NCI-H748 treated with DMSO at 0.1 percent for 48 hours (cell line): ENCODE data around the gene TECTA.

Experiments
- DNase-seq: peaks from one replicate; lab custom pipeline; 2025; lab: John Stamatoyannopoulos, UW

The TECTA gene

DNA sequence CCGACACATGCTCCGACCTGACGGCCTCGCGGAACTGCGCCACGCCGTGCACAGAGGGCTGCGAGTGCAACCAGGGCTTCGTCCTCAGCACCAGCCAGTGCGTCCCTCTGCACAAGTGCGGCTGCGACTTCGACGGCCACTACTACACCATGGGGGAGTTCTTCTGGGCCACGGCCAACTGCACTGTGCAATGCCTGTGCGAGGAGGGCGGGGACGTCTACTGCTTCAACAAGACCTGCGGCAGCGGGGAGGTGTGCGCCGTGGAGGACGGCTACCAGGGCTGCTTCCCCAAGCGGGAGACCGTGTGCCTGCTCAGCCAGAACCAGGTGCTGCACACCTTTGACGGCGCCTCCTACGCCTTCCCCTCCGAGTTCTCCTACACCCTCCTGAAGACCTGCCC lies 26.8 kb downstream of the TECTA start:
- DNase-seq: no peak

DNA sequence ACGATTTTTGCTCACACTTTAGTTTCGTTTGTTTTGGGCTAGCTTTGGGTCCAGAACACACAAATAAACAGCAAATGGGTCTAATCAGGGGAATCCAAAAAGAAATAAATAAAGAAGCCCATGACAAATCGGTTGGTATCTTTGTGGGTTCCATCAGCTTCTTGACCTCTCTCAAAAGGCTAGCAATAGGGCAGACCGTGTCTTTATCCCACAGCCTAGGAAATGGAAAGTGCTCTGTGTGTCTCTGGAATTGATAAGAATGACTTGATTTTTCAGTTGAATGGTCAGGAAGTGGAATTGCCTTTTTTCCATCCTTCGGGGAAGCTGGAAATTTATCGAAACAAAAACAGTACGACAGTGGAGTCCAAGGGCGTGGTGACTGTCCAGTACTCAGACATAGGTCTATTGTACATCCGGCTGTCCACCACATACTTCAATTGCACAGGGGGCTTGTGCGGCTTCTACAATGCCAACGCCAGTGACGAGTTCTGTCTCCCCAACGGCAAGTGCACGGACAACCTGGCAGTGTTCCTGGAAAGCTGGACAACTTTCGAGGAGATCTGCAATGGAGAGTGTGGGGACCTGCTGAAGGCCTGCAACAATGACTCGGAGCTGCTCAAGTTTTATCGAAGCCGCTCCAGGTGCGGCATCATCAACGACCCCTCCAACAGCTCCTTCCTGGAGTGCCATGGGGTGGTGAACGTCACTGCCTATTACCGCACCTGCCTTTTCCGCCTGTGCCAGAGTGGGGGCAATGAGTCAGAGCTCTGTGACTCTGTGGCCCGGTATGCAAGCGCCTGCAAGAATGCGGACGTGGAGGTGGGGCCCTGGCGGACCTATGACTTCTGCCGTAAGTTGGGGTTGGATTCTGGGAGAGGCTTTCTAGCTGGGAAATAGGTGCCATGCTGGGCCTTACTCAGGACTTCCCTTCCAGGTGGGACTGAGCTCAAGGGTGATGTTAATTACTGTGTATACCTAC lies 28.6 kb downstream of the TECTA start:
- no peak for DNase-seq

DNA sequence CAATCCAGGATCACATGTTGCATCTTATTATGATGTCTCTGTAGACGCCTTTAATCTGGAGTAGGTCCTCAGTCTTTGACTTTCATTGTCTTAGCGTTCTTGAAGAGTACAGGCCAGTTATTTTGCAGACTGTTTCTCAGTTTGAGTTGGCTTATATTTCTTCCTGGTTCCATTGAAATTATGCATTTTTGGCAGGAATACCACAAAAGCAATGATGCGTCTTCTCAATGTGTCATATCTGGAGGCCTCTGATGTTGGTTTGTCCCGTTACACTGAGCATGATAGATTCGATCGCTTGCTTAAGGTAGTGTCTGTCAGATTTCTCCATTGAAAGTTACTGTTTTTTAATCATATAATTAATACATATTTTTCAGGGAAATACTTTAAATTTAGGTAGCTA lies 30.6 kb downstream of the TECTA start:
- DNase-seq: no peak

DNA sequence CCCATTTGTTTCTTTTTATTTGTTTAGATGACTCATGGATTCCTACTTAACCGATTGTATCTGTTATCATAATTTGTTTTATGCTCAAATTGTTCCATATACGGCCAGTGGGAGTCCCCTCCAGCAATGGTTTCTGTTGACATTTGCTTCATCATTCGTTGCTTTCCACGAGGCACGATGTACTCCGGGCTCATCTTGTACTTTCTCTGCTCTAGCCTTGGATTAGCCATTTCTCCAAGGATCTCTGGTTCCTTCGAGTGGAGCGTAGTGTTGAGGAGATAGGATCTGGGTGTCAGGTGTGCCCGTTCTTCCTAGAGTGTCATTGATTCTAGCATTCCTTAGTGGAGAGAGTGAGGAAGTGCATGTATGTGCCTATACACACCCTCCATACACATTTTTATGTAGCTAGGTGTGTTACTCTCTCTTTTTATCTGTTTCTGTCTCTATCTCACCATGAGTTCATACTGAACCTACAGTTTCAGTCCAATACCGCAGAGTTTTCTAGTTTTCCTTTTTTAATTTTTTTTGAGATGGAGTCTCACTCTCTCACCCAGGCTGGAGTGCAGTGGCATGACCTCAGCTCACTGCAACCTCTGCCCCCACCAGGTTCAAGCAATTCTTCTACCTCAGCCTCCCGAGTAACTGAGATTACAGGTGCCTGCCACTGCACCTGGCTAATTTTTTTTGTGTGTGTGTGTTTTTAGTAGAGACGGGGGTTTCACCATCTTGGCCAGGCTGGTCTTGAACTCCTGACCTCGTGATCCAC lies 31.4 kb downstream of the TECTA start:
- no peak for DNase-seq

DNA sequence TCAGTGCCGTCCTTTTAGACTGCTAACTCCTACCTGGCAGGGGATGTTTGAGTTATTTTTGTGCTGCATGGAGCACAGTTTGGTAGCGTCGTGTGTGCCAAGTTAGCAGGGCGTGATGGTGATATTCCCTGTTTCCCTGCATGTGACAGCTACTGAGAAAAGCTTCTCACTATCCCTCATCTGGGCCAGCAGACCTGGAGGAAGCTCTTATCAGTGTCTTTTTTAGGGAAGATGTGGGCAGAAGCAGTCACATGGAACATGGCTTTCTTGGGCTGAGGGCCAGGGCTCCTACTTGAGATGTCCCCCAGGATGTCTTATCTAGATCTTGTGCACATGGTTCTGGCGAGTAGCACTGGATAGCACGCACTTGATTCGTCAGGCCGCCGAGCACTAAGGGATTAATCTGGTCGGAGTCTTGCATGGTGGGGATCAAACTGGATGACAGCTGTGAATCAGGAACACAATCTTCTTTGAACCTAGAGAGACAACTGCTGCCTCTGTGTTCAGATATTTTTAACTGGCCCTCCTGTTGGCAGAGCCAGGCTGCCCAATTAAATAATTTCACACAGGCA lies 33.8 kb downstream of the TECTA start:
- DNase-seq: no peak

DNA sequence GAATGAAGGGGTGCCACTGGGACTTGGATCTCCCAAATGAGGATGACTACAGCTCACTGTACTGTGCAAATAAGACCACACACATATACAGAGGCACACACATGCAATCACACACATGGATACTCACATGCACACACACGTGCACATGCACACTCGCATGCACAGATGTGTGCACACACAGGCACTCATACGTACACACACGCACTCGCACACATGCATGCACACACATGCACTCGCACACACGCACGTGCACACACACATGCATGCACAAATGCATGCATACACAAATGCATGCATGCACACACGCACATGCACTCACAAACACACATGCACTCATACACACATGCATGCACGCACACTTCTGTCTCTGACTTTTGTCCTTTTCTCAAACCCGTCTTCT lies 36.0 kb downstream of the TECTA start:
- DNase-seq: no peak

DNA sequence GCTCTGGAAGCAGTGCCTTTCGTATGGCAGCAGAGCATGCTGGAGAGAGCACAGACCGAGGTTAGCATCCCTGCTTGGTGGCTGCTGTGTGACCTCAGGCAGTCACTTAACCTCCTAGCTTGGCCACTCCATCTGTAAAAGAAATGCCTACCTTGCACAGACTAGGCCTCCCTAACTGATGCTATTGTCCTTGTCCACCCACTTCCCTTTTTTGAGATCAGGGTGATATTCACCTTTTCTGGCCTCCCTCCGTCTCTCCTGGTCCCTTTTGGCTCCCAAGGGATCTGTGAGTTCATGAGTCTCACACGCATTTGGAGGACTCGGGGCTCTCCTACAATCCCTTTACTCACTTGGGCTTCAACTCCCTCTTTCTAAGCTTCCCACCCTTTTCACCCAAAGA lies 37.2 kb downstream of the TECTA start:
- no peak for DNase-seq

DNA sequence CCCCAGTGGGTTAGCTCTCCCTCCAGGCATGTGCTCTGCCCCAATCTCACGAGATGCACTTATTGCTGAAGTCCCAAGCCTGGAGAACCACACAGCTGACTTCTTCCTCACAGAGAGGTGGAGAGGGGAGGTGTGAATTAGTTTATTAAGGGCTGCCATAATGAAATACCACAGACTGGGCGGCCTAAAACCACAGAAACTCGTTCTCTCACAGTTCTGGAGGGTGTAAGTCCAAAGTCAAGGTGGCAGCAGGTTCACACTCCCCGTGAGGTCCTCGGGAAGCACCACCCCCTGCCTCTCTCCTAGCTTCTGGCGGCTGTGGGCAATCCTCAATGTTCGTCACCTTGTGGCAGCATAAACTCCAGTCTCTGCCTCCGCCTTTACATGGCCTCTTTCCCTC lies 39.3 kb downstream of the TECTA start:
- DNase-seq: no peak

DNA sequence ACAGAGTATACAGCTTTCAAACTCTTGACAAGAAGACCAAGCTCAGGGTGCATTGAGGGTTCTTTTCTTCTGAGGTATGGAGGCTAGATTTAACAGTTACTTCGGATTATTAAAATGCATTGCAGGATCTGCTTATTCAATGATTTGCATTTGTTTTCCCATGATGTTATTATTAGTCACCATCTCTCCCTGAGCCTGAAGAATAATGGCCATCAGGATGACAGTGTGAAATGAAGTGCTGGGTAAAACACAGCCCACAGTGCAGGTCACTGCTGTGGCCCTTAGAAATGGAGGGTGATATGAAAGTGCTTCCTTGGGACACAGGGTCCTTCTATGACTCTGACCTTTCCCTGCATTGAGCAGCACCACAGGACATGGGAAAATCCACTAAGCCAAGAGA lies 40.0 kb downstream of the TECTA start:
- no peak for DNase-seq

DNA sequence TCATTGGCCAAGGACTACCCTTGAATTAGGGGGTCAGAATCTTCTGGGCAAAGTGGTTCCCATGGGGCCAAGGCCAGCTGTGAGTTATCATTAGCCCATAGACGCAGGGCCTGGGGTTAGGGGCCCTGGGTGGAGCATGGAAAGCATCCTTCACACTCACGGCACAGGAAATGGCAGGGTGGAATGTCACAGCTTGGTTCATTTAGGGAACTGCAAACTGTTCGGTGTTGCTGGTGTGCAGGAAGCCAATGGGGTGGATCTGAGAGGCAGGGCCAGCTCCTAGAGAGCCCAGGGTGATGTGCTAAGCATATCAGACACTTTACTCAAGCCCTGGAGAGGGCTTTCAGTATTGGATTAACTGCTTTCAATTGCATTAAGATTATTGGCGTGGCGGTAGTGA lies 42.9 kb downstream of the TECTA start:
- DNase-seq: no peak

DNA sequence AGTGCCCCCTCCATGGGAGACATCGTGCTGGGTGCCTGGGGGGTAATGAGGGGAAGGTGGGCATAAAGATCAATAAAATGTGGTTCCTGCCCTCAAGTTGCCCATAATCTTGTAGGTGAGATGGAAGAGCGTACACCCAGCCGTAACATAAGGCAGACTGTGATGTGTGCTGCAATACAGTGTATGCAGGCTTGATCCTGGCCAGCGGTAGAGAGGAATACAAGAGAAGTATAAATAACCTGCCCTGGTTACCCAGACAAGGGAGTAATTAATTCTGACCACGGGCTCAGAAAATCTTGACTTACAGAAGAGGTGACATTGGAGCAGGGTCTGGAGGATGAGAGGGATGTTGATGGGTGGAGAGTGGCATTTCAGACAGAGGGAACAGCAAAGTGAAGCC lies 43.7 kb downstream of the TECTA start:
- no peak for DNase-seq

DNA sequence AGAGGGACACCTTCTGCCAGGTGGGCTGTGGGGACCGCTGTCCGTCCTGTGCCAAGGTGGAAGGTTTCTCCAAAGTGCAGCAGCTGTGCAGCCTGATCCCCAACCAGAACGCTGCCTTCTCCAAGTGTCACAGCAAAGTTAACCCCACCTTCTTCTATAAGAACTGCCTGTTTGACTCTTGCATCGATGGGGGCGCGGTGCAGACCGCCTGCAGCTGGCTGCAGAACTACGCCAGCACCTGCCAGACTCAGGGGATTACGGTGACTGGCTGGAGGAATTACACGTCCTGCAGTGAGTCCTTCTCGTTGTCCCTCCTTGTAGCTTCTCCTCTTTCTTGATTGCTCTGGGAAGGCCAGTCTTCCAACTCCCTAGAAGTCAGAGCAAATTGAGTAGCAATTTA lies 44.8 kb downstream of the TECTA start:
- no peak for DNase-seq

DNA sequence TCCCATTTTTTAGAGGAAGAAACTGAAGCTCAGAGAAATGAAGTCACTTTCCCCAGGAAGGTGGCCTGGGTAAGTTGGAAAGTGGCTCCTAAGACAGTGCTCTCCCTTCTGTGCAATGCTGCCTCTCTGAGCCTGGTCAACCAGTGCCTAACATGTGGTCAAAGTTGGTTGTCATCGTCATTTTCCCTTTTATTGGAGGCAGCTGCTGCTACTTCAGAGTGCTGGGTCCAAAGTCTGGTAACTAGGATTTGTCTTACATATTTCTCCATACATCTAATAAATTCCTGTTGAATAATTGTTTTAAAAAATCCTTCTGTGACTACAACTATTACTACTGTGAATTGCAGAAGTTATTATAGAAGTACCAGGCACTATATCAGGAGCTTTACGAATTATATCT lies 48.1 kb downstream of the TECTA start:
- DNase-seq: no peak

DNA sequence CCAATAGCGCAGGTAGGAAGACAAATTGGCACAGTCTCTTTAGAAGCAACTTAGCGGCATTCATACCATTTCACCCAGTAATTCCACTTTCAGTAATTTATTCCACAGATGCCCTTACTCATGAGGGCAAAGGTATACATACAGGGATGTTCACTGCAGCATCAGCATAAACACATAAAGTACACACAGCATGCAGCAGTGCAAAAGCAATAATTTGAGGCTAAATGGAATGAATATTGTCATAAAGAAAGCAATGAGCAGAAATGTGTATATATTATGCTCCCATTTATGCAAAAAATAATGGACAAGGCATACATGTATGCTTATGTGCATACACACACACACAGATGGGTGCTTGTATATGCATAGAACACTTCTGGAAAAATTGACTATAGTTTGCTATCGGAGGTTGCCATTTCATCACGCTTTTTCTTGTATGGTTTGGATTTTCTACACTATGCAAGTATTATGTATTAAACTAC lies 50.2 kb downstream of the TECTA start:
- no peak for DNase-seq

DNA sequence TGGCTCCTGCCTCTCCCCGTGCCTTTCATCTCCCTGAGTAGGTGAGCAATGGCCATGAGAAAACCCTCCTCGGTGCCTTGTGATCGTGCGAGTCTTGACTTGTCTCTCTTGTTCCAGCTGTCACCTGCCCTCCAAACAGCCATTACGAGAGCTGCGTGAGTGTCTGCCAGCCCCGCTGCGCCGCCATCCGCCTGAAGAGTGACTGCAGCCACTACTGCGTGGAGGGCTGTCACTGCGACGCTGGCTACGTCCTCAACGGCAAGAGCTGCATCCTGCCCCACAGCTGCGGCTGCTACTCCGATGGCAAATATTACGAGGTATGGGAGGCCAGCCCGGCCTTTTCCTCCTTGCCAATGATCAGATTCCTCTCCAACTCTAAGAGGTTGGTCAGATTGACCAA lies 51.7 kb downstream of the TECTA start:
- DNase-seq: peak; percentile 45

DNA sequence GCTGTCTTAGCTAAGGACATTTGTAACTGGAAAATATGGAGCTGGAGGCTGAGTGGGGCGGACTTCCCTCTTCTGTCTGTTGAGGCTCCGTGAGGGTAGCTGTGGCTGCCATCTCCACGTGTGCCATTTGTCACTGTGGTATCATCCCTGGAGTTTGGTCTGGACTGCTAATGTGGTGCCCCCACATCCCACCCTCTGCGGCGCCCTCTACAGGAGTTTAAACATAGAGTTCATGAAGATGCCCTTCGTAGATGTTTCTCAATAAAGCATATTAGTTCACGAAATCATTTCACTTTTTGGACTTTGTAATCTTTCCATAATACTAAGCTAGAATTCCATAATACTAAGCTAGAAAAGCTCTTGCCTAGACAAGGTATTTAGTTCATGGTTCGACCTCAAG lies 52.4 kb downstream of the TECTA start:
- no peak for DNase-seq

DNA sequence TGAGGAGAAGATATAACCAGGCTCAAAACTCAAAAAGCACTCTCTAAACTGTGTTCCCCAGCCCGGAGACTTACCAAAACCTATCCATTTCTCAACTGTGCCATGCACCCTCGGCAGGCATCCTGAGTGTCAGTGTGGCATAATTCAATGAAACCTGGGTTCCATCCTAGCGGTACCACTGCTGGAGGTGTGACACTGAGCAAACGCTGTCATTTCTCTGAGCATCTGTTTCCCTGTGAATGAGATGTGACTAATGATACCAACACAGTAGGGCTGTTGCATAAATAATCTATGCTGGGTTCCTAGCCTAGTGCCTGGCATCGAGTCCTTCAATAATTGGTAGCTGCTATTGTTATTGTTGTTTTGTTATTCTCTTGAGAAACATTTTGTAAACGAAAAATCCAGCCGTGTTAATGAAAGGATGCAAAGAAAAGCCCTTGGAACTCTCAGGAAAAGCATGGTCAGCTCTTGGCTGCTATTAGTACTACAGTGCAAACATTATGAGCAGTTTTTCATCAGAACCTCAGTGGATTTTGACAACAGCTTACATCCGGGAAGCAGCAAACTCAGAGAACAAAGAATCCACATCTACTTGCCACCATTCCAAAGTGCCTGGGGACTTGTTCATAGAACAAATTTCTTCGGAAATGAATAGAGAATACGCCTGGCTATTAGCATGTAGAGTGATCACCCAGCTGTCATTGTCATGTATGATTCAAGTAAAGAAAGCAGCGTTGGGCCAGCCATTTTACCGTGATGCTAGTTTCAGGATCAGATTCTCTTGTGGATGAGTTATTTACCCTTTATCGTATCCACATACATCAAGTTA lies 53.7 kb downstream of the TECTA start:
- no peak for DNase-seq

DNA sequence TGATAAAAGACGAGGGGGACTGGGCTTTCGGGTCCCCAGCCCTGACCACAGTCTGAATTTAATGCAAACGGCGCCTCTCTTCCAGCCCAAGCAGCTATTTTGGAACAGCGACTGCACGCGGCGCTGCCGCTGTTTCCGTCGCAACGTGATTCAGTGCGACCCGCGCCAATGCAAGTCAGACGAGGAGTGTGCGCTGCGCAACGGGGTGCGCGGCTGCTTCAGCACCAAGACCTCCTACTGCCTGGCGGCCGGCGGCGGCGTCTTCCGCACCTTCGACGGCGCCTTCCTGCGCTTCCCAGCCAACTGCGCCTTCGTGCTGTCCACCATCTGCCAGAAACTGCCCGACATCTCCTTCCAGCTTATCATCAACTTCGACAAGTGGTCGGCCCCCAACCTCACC lies 56.7 kb downstream of the TECTA start:
- DNase-seq: no peak

DNA sequence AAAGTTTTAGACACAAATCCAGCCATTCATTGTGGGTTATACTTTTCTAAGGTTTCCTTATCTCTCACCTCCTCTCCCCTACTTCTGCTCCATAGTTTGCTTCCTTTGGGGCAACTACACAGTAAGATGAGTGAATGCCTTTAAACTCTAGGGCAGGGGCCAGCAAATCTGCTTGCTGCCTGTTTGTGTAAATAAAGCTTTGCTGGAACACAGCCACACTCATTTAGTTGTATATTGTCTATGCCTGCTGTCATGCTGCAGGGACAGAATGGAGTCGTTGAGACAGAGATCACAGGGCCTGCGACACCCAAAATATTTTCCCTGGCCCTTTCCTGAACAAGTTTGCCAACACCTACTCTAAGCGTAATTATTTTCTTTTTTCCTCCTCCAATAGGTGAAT lies 58.7 kb downstream of the TECTA start:
- no peak for DNase-seq

DNA sequence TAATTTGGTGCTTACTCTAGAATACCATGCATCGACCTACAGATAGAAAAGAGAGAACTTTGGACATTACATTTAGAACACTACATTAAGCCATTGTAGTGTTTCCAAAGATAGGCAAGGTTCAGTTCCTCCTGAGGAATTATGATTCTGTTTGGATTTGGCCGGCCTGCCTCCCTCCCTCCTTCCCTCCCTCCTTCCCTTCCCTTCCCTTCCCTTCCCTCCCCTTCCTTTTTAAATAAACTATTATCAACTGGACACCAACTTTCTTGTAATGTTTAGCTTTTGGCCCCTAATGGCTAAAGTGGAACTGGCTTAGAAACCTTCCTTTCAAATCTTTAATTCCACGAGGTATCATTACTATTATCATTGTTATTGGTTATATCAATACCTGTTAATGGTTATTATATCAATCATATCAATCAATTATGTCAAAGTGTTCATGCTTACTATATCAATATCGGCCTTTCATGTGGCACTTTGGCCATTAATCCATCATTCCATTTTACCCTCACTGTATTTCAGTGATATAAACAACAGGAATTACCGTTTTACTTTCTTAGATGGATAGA lies 60.4 kb downstream of the TECTA start:
- no peak for DNase-seq

DNA sequence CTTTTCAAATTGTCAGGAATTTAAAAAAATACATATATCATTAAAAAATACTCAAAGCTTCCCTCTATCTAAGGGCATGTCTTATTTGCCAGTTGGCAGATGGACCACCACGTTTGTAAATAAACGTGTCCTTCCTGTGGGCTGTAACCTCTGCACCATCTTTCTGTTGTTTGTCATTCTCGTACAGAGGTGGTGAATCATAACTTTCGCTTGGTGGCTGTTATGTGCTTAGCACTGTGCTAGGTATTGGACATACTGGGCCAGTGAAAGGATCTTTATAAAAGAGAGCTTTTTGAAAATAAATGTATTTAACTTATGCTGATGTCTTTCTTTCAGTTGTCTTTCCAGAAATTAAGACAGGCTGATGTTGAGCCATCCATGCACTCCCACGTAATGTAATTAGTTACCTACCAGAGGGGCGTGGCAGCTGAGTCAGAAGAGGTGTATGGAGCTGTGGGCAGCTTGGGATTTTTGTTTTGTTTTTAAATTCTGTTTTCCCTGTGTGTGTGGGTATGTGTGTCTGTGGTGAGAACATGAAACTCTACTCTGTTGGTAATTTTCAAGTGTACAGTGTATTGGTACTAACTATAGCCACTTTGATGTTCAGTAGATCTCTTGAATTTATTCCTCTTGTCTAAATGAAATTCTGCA lies 62.7 kb downstream of the TECTA start:
- no peak for DNase-seq
